Stimulated activated CD4-positive, alpha-beta T cell treated with anti-CD3 and anti-CD28 coated beads, Interleukin-4, amount 100 ng/mL, for 4 hours (primary cell): Measurements from ENCODE around the gene STAU1.
A peak's percentile ranks its signal among the peaks of the same experiment; 100 is the strongest.
"Not testable (repeated sequence)": the region's sequence is repeated elsewhere in the genome, so short reads cannot be mapped to it uniquely, and the experiment has no call there.

Experiments
- DNase-seq, 2 experiments: peaks; one replicate each; pipeline ENCODE4 v3.0.0-alpha.2; 2020

Gene STAU1

GRCh38 chr20:49199729-49200293 is 11.7 kb upstream of the STAU1 start:
- no peak for DNase-seq

- DNase-seq = not testable (repeated sequence)
Measured at GRCh38 chr20:49192944-49193518, 4.9 kb upstream of the STAU1 start.

- peak in 1 of 2 experiments; percentile 1 for DNase-seq
Measured at GRCh38 chr20:49187330-49187850, 744 bp downstream of the STAU1 start.

- DNase-seq = peak; percentile 59 to 79
Measured at GRCh38 chr20:49186535-49187329, 1.4 kb downstream of the STAU1 start.

- DNase-seq = no peak
Measured at GRCh38 chr20:49185071-49185761, 2.9 kb downstream of the STAU1 start.

- no peak for DNase-seq
Measured at GRCh38 chr20:49184691-49185070, 3.5 kb downstream of the STAU1 start.

- not testable (repeated sequence) for DNase-seq
Measured at GRCh38 chr20:49184084-49184501, 4.0 kb downstream of the STAU1 start.

- DNase-seq = no peak
Measured at GRCh38 chr20:49183444-49183843, 4.7 kb downstream of the STAU1 start.

- DNase-seq = no peak
Measured at GRCh38 chr20:49181265-49181877, 6.8 kb downstream of the STAU1 start.

GRCh38 chr20:49179368-49180277 is 8.5 kb downstream of the STAU1 start:
- DNase-seq = no peak

- DNase-seq = no peak
Measured at GRCh38 chr20:49174183-49174582, 14.0 kb downstream of the STAU1 start.

GRCh38 chr20:49172413-49172812 is 15.7 kb downstream of the STAU1 start:
- DNase-seq = no peak

GRCh38 chr20:49171909-49172308 is 16.2 kb downstream of the STAU1 start:
- DNase-seq = no peak

- DNase-seq = no peak
Measured at GRCh38 chr20:49170714-49171113, 17.4 kb downstream of the STAU1 start.

GRCh38 chr20:49169547-49169946 is 18.6 kb downstream of the STAU1 start:
- no peak for DNase-seq

GRCh38 chr20:49168864-49169263 is 19.3 kb downstream of the STAU1 start:
- DNase-seq = not testable (repeated sequence)

GRCh38 chr20:49167811-49168507 is 20.2 kb downstream of the STAU1 start:
- DNase-seq = no peak

- DNase-seq = no peak
Measured at GRCh38 chr20:49166534-49167449, 21.3 kb downstream of the STAU1 start.

GRCh38 chr20:49165611-49166010 is 22.5 kb downstream of the STAU1 start:
- no peak for DNase-seq

GRCh38 chr20:49163696-49164095 is 24.4 kb downstream of the STAU1 start:
- no peak for DNase-seq
